GM12873 (cell line): Measurements from ENCODE around the gene SEPTIN12.

ENCODE experiments used
- TF ChIP-seq, protein P1 (sequence below): IDR thresholded peaks from 2 replicates; pipeline ENCODE4 v1.5.1; 2012; ENCODE audit warnings: low read depth, mild to moderate bottlenecking, moderate library complexity, low read length, control low read depth; ENCODE audit not compliant: insufficient read depth; ENCODE audit errors: missing control alignments

Gene SEPTIN12

GRCh38 chr16:4787627-4788482 is at the start of gene SEPTIN12:
TSS of gene SEPTIN12 (minus strand) at chr16:4788345. CDS start at chr16:4787645, 700 bp downstream.
- TF ChIP-seq, protein P1, sequence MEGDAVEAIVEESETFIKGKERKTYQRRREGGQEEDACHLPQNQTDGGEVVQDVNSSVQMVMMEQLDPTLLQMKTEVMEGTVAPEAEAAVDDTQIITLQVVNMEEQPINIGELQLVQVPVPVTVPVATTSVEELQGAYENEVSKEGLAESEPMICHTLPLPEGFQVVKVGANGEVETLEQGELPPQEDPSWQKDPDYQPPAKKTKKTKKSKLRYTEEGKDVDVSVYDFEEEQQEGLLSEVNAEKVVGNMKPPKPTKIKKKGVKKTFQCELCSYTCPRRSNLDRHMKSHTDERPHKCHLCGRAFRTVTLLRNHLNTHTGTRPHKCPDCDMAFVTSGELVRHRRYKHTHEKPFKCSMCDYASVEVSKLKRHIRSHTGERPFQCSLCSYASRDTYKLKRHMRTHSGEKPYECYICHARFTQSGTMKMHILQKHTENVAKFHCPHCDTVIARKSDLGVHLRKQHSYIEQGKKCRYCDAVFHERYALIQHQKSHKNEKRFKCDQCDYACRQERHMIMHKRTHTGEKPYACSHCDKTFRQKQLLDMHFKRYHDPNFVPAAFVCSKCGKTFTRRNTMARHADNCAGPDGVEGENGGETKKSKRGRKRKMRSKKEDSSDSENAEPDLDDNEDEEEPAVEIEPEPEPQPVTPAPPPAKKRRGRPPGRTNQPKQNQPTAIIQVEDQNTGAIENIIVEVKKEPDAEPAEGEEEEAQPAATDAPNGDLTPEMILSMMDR: no peak

GRCh38 chr16:4836727-4837126 is 48.6 kb upstream of the SEPTIN12 start:
- TF ChIP-seq, protein P1: no peak

GRCh38 chr16:4833584-4833983 is 45.4 kb upstream of the SEPTIN12 start:
- TF ChIP-seq, protein P1: no peak

GRCh38 chr16:4832698-4833343 is 44.7 kb upstream of the SEPTIN12 start:
- TF ChIP-seq, protein P1: no peak

GRCh38 chr16:4831616-4832015 is 43.5 kb upstream of the SEPTIN12 start:
- TF ChIP-seq, protein P1: no peak

- TF ChIP-seq, protein P1: no peak
Measured at GRCh38 chr16:4830408-4830807, 42.3 kb upstream of the SEPTIN12 start.

DNA sequence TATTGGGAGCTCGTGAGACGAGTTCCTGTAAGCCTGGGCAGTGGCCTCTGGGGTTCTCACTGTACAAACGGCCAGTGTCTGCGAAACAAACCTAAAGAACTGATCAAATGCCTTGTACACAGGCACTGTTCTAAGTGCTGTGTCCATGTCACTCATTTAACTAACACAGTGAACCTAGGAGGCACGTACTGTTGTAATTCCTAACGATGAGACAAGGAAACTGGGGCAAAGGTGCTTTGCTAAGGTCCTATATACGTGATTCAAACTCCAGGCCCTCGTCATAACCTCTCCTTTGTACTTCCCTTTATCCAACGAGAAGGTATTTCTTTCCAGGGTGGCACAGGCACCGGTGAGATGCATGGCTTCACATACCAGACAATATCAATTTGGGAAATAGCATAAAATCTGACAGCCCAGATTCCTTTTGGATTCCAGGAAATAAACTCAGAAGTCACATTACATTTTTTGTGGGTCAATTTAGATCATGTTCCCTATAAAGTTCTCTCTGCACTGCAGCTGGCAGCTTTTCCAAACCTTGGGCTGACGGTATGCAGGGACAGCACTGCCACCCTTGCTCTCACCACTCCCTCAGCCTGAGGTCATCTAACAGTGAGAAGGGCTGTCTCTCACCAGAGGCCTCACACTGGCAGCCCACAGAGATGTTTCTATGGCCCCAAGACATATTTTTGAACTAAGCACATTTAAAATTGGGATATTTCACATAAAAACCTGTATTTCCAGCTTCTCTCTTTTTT is 40.6 kb upstream of the SEPTIN12 start:
- TF ChIP-seq, protein P1: no peak
